ENCODE results near the gene MINAR1.

DNA sequence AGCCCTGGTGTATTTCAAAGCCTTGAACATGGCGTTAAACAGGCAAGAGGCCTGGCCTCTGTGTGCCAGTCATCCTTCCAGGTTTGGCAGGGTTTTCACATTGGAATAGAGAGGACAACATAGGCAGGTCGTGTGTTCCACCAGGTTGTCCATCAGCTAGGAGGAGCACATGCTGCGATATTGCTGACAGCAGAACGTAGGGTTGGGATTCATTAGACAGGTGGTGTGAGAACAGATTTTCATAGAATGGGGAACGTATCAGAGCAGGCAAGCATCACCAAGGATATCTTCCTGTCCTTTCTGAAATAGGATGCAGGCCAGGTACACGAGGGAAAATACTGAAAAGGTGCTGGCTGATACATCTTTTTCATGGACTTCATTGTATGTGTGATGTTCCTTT lies 26.4 kb downstream of the MINAR1 start:
- no peak for TF ChIP-seq CTCF (IDR thresholded peaks at IDR 0.05)
- no peak for TF ChIP-seq POLR2A (IDR thresholded peaks at IDR 0.05)

Measured in ovary (tissue), 3 donors.